GM21528 (cell line): ENCODE results near the gene KDM8.

Experiments used
- ATAC-seq: cut with Tn5 transposase; IDR thresholded peaks from one replicate; pipeline ENCODE4 v1.9.1; 2021; ENCODE audit warnings: mild to moderate bottlenecking, moderate library complexity; ENCODE audit not compliant: unreplicated experiment, low FRiP score

KDM8 gene

GRCh38 chr16:27214084-27214961 is 11.0 kb downstream of the KDM8 start:
- ATAC-seq = no peak

- ATAC-seq = no peak
Observed at GRCh38 chr16:27215660-27216059, 12.3 kb downstream of the KDM8 start.

- no peak for ATAC-seq
Observed at GRCh38 chr16:27216297-27216885, 13.1 kb downstream of the KDM8 start.

- no peak for ATAC-seq
Observed at GRCh38 chr16:27217256-27217655, 13.9 kb downstream of the KDM8 start.

- ATAC-seq = no peak
Observed at GRCh38 chr16:27218756-27219155, 15.4 kb downstream of the KDM8 start.

GRCh38 chr16:27219161-27219560 is 15.8 kb downstream of the KDM8 start:
- no peak for ATAC-seq

GRCh38 chr16:27220120-27220519 is 16.8 kb downstream of the KDM8 start:
- no peak for ATAC-seq

GRCh38 chr16:27220527-27220926 is 17.2 kb downstream of the KDM8 start:
- ATAC-seq = no peak

- ATAC-seq = no peak
Observed at GRCh38 chr16:27220991-27221390, 17.7 kb downstream of the KDM8 start.

GRCh38 chr16:27221576-27222248 is 18.4 kb downstream of the KDM8 start:
- no peak for ATAC-seq

GRCh38 chr16:27222249-27223225 is 19.2 kb downstream of the KDM8 start:
- no peak for ATAC-seq

GRCh38 chr16:27223226-27223610 is 19.9 kb downstream of the KDM8 start:
- ATAC-seq = no peak

- no peak for ATAC-seq
Observed at GRCh38 chr16:27223701-27224100, 20.4 kb downstream of the KDM8 start.

- ATAC-seq = no peak
Observed at GRCh38 chr16:27224271-27224737, 21.0 kb downstream of the KDM8 start.

GRCh38 chr16:27224741-27225300 is 21.5 kb downstream of the KDM8 start:
- no peak for ATAC-seq

GRCh38 chr16:27225536-27226360 is 22.4 kb downstream of the KDM8 start:
- ATAC-seq = no peak

GRCh38 chr16:27226476-27226875 is 23.1 kb downstream of the KDM8 start:
- ATAC-seq = no peak

GRCh38 chr16:27226976-27227705 is 23.8 kb downstream of the KDM8 start:
- ATAC-seq = no peak
